ENCODE measurements around the gene PCAT7. TPM values are rescaled to one million over a fixed set of nuclear protein-coding genes. Genes with fewer than 3 reads are reported as not detected.
"Not testable (repeated sequence)": the region's sequence is repeated elsewhere in the genome, so short reads cannot be mapped to it uniquely, and the experiment has no call there.

The PCAT7 gene
- total and polyA plus RNA-seq, 2 experiments from 2014 or later = not detected

GRCh38 chr9:94534901-94535300 lies 20.0 kb upstream of the PCAT7 start:
- in situ Hi-C loops (cut with MboI) = no loop called here
- DNase-seq = peak; percentile 4
- no peaks in the 10 kb centered on the region for H3F3A ChIP-seq (ENCODE audit: insufficient read depth)
- H3K27ac ChIP-seq = no peak overlapping the region
- TF ChIP-seq EZH2phosphoT487 (IDR thresholded peaks at IDR 0.05; ENCODE audit: insufficient read depth, low read depth) (no peak), EZH2 (IDR thresholded peaks at IDR 0.05; ENCODE audit: insufficient read depth, poor library complexity, severe bottlenecking) (no peak)
- H3K9me2 ChIP-seq (ENCODE audit: insufficient read depth) = no peaks in the 10 kb centered on the region
- no peaks in the 10 kb centered on the region for H3K79me2 ChIP-seq (ENCODE audit: insufficient read depth)
- H3K4me3 ChIP-seq = no peak overlapping the region
- no peaks in the 10 kb centered on the region for H3K9me3 ChIP-seq (ENCODE audit: low read depth)
- H3K27me3 ChIP-seq (replicated peaks; ENCODE audit: insufficient read depth) = peaks cover 5% of the 10 kb centered on the region; the same call in 1 of the 2 replicates
- 27 to 35% methylated on average over 4 of the region's 4 CpGs for whole genome bisulfite sequencing, 2 experiments (ENCODE audit: low coverage in 1 of 2, low lambda C conversion rate in 2 of 2, missing lambda C conversion rate in 2 of 2)
- no peaks in the 10 kb centered on the region for H3K4me1 ChIP-seq (ENCODE audit: insufficient read depth)
- H3K4me2 ChIP-seq (ENCODE audit: unreplicated experiment) = no peak overlapping the region
- H4K20me1 ChIP-seq (ENCODE audit: insufficient read depth) = no peaks in the 10 kb centered on the region
- no peak overlapping the region for H3K9ac ChIP-seq
- H3K36me3 ChIP-seq (ENCODE audit: low read depth) = no peaks in the 10 kb centered on the region
- no peak overlapping the region for H2AFZ ChIP-seq

- Histone ChIP-seq H3K27ac (no peak overlapping the region), H2AFZ (no peak overlapping the region), H3K9me3 (ENCODE audit: low read depth) (no peaks in the 10 kb centered on the region), H3K27me3 (replicated peaks; ENCODE audit: insufficient read depth) (no peaks in the 10 kb centered on the region; the same call in 1 of the 2 replicates), H3K4me2 (ENCODE audit: unreplicated experiment) (no peak overlapping the region), H3K9ac (no peak overlapping the region), H4K20me1 (ENCODE audit: insufficient read depth) (no peaks in the 10 kb centered on the region), H3K79me2 (ENCODE audit: insufficient read depth) (no peaks in the 10 kb centered on the region), H3K4me1 (ENCODE audit: insufficient read depth) (no peaks in the 10 kb centered on the region), H3K9me2 (ENCODE audit: insufficient read depth) (no peaks in the 10 kb centered on the region), H3K4me3 (no peak overlapping the region), H3F3A (ENCODE audit: insufficient read depth) (no peaks in the 10 kb centered on the region), H3K36me3 (ENCODE audit: low read depth) (no peaks in the 10 kb centered on the region)
- DNase-seq = no peak
- TF ChIP-seq EZH2phosphoT487 (IDR thresholded peaks at IDR 0.05; ENCODE audit: insufficient read depth, low read depth) = no peak
- no peak for TF ChIP-seq EZH2 (IDR thresholded peaks at IDR 0.05; ENCODE audit: insufficient read depth, poor library complexity, severe bottlenecking)
- in situ Hi-C loops (cut with MboI) = no loop called here
- 42 to 55% methylated on average over 4 of the region's 4 CpGs for WGBS, 2 experiments (ENCODE audit: low coverage in 1 of 2, low lambda C conversion rate in 2 of 2, missing lambda C conversion rate in 2 of 2)
These were observed 16.0 kb upstream of the PCAT7 start for GRCh38 chr9:94538908-94539307.

- H3K9ac ChIP-seq; H3F3A ChIP-seq (ENCODE audit: insufficient read depth); H3K4me1 ChIP-seq (ENCODE audit: insufficient read depth); H3K79me2 ChIP-seq (ENCODE audit: insufficient read depth); H3K9me2 ChIP-seq (ENCODE audit: insufficient read depth); H2AFZ ChIP-seq; DNase-seq; H3K36me3 ChIP-seq (ENCODE audit: low read depth); H3K27me3 ChIP-seq (replicated peaks; ENCODE audit: insufficient read depth); H3K9me3 ChIP-seq (ENCODE audit: low read depth); H3K4me3 ChIP-seq; H4K20me1 ChIP-seq (ENCODE audit: insufficient read depth); H3K27ac ChIP-seq; in situ Hi-C loops (cut with MboI); H3K4me2 ChIP-seq (ENCODE audit: unreplicated experiment): not testable (repeated sequence)
- 40 to 42% methylated on average over 5 of the region's 5 CpGs for WGBS, 2 experiments (ENCODE audit: low coverage in 1 of 2, low lambda C conversion rate in 2 of 2, missing lambda C conversion rate in 2 of 2)
These were observed 10.5 kb upstream of the PCAT7 start for GRCh38 chr9:94544335-94544734.

GRCh38 chr9:94545940-94546339 lies 8.9 kb upstream of the PCAT7 start:
- no peaks in the 10 kb centered on the region for H3K9me3 ChIP-seq (ENCODE audit: low read depth)
- H2AFZ ChIP-seq = no peak overlapping the region
- H3K4me1 ChIP-seq (ENCODE audit: insufficient read depth) = no peaks in the 10 kb centered on the region
- H3K79me2 ChIP-seq (ENCODE audit: insufficient read depth) = no peaks in the 10 kb centered on the region
- TF ChIP-seq EZH2phosphoT487 (IDR thresholded peaks at IDR 0.05; ENCODE audit: insufficient read depth, low read depth) (no peak), EZH2 (IDR thresholded peaks at IDR 0.05; ENCODE audit: insufficient read depth, poor library complexity, severe bottlenecking) (no peak)
- no peak overlapping the region for H3K4me3 ChIP-seq
- no peak overlapping the region for H3K4me2 ChIP-seq (ENCODE audit: unreplicated experiment)
- H3K9me2 ChIP-seq (ENCODE audit: insufficient read depth) = no peaks in the 10 kb centered on the region
- no peak overlapping the region for H3K27ac ChIP-seq
- H3F3A ChIP-seq (ENCODE audit: insufficient read depth) = no peaks in the 10 kb centered on the region
- H3K36me3 ChIP-seq (ENCODE audit: low read depth) = no peaks in the 10 kb centered on the region
- 0 to 11% methylated on average over 1 of the region's 1 CpG for WGBS, 2 experiments (ENCODE audit: low coverage in 1 of 2, low lambda C conversion rate in 2 of 2, missing lambda C conversion rate in 2 of 2)
- H3K27me3 ChIP-seq (replicated peaks; ENCODE audit: insufficient read depth) = peaks cover 8% of the 10 kb centered on the region; the same call in 1 of the 2 replicates
- no peak for DNase-seq
- in situ Hi-C loops (cut with MboI) = no loop called here
- no peak overlapping the region for H3K9ac ChIP-seq
- H4K20me1 ChIP-seq (ENCODE audit: insufficient read depth) = no peaks in the 10 kb centered on the region
